IPS-20b (cell line): Measurements from ENCODE around the gene MATN3.
A peak's percentile ranks its signal among the peaks of the same experiment; 100 is the strongest.
"Not testable (repeated sequence)": the region's sequence is repeated elsewhere in the genome, so short reads cannot be mapped to it uniquely, and the experiment has no call there.

ENCODE experiments used
- H3K27ac ChIP-seq: one replicate; pipeline ENCODE4 v1.5.1; 2013; ENCODE audit warnings: low read length
- H3K27me3 ChIP-seq: 2 replicates; pipeline ENCODE4 v1.6.1; 2013; ENCODE audit warnings: mild to moderate bottlenecking, low read length, inconsistent platforms; ENCODE audit not compliant: insufficient read depth
- H3K36me3 ChIP-seq: 2 replicates; pipeline ENCODE4 v1.6.1; 2013; ENCODE audit warnings: low read depth, mild to moderate bottlenecking, inconsistent platforms, low read length, moderate library complexity; ENCODE audit not compliant: insufficient read depth
- H3K4me1 ChIP-seq: 2 replicates; pipeline ENCODE4 v1.6.1; 2013; ENCODE audit warnings: mild to moderate bottlenecking, control low read depth, inconsistent platforms, low read length, moderate library complexity; ENCODE audit not compliant: insufficient read depth
- H3K4me3 ChIP-seq: 2 replicates; pipeline ENCODE4 v1.5.1; 2013; ENCODE audit warnings: mild to moderate bottlenecking, low read length, inconsistent platforms
- H3K9ac ChIP-seq: 2 replicates; pipeline ENCODE4 v1.6.1; 2013; ENCODE audit warnings: low read depth, mild to moderate bottlenecking, inconsistent platforms, low read length, moderate library complexity
- H3K9me3 ChIP-seq: 2 replicates; pipeline ENCODE4 v1.6.1; 2013; ENCODE audit warnings: mild to moderate bottlenecking, low read depth, low read length, inconsistent platforms; ENCODE audit not compliant: insufficient read depth

The MATN3 gene

GRCh38 chr2:20050646-20051531 lies 38.4 kb upstream of the MATN3 start:
- no peaks in the 10 kb centered on the region for H3K36me3 ChIP-seq
- no peaks in the 10 kb centered on the region for H3K9me3 ChIP-seq
- H3K27ac ChIP-seq: peak overlapping the region; percentile 16
- H3K27me3 ChIP-seq: no peaks in the 10 kb centered on the region
- H3K4me1 ChIP-seq: peaks cover 15% of the 10 kb centered on the region
- peak overlapping the region; percentile 95 for H3K4me3 ChIP-seq
- H3K9ac ChIP-seq: peak overlapping the region; percentile 92

DNA sequence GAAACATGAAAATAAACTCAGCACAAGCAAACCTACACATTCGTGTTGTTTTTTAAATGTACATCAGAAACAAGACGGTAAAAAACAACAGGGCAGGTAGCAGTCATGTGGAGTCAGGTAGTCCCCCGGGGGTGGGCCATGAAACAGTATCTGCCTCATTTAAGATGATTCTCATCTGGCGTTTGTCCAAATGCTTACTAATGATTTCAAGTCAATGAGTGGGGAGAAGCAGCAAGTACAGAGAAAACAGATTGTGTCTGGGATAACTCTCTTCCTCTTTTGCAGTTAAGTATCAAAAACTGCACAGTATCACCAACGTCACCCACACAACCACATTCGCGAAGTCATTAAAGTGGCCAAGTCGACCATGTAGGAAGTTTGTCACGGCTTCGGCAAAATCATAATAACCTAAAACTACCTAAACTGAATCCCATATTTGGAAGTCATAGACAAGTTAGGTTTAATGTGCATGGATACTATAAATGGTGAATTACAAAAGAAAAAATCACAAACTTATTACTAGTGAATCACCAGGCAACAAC lies 37.7 kb upstream of the MATN3 start:
- Histone ChIP-seq H3K9me3 (no peaks in the 10 kb centered on the region), H3K9ac (peak overlapping the region; percentile 92), H3K27me3 (no peaks in the 10 kb centered on the region), H3K4me3 (peak overlapping the region; percentile 95), H3K36me3 (no peaks in the 10 kb centered on the region), H3K4me1 (peaks cover 15% of the 10 kb centered on the region), H3K27ac (peak overlapping the region; percentile 16)

DNA sequence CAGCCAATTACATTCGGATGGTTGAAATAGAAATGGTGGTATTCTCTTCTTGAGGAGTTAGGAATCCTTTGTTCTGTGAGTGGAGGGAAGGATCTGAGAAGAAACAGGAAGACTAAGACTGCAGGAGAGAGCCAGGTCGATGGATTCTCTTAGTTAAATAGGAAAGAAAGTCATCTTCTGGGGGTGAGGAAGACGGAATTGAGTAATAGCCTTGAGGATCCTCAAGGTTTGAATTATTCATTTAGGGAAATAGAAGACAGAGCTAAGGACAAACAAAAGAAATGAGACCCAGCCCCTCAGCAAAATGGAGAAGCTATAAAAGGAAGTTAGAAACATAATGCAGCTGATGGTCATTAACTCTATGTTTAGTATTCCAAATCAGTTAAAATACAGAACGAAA lies 37.2 kb upstream of the MATN3 start:
- peaks cover 15% of the 10 kb centered on the region for H3K4me1 ChIP-seq
- no peaks in the 10 kb centered on the region for H3K36me3 ChIP-seq
- peak overlapping the region; percentile 95 for H3K4me3 ChIP-seq
- H3K9me3 ChIP-seq: no peaks in the 10 kb centered on the region
- peak overlapping the region; percentile 92 for H3K9ac ChIP-seq
- H3K27ac ChIP-seq: peak overlapping the region; percentile 21
- no peaks in the 10 kb centered on the region for H3K27me3 ChIP-seq

DNA sequence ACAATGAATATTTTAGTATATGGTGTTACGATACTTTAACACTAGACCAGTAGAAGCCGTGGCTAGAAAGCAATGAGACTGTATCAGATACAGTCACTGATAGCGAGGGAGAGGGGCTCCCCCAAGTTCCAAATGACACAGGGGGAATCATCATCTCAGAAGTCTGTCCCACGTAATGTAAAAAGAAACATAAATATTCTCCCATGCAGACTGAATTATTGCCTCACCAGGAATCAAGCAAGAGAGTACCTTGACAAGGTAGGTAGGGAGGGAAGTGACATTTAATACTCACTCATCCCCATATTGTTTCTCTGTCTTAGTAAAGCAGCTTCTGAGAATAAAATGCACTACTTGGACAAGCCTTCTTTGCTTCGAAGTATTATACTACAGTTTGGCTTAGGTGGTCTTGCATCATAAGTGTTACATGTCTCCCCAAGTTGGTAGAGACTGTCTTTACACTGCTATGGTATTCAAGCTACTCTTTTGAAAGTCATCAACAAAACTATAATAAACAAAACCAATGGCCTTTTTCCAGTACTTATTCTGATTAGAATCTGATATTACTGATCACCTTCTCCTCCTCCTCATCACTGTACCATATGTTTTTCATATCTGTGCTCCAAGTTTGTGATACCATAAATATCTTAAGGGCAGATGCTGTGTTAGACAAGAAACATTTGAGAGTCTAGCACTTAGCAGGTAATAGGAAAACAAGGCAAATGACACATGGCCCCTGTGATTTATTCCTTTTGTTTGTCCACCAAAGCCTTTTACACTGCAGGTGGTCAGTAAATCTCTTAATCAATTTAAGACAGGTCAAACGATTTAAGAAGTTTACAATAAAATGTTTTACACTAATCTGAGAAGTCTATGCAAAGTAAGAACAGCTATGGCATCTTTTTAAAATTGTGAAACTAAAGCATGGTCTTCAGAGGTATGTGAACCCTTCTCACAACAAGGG lies 36.3 kb upstream of the MATN3 start:
- Histone ChIP-seq H3K36me3 (peaks cover 4% of the 10 kb centered on the region; the same call in 1 of the 2 replicates), H3K4me1 (peaks cover 15% of the 10 kb centered on the region), H3K9me3 (no peaks in the 10 kb centered on the region), H3K27ac (peak overlapping the region; percentile 21), H3K9ac (peak overlapping the region; percentile 92; the same call in 1 of the 2 replicates), H3K27me3 (no peaks in the 10 kb centered on the region), H3K4me3 (peak overlapping the region; percentile 95)

GRCh38 chr2:20045712-20046292 lies 33.3 kb upstream of the MATN3 start:
- H3K27me3 ChIP-seq, H3K9me3 ChIP-seq, H3K27ac ChIP-seq, H3K4me3 ChIP-seq, H3K9ac ChIP-seq: not testable (repeated sequence)
- Histone ChIP-seq H3K36me3 (peaks cover 14% of the 10 kb centered on the region), H3K4me1 (peaks cover 11% of the 10 kb centered on the region)

GRCh38 chr2:20044778-20045177 lies 32.3 kb upstream of the MATN3 start:
- H3K36me3 ChIP-seq: peaks cover 25% of the 10 kb centered on the region
- H3K4me3 ChIP-seq: no peak overlapping the region
- H3K4me1 ChIP-seq: peaks cover 11% of the 10 kb centered on the region
- H3K9me3 ChIP-seq: no peaks in the 10 kb centered on the region
- no peaks in the 10 kb centered on the region for H3K27me3 ChIP-seq
- no peak overlapping the region for H3K9ac ChIP-seq
- H3K27ac ChIP-seq: no peak overlapping the region

DNA sequence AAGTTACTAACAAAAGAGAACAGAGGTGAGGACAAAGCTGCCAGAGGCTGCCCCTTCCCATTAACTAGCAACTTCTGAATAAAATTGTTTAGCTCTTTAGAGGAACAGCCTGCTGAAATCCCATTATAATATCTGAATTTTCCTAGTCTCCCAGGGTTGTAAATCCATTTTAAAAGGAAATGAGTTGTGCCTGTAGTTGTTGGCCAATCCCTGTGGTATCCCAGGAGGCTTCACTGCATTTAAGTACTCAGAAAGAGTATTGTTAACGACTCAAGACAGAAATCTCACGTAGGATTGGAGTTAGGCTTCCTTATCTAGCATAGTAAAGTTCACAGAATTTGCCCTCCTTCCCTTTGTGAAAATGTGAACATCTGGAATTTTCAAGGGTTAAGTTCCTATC lies 30.1 kb upstream of the MATN3 start:
- H3K27ac ChIP-seq: no peak overlapping the region
- peaks cover 47% of the 10 kb centered on the region for H3K36me3 ChIP-seq

GRCh38 chr2:20040489-20041172 lies 28.2 kb upstream of the MATN3 start:
- no peak overlapping the region for H3K4me3 ChIP-seq
- no peaks in the 10 kb centered on the region; the same call in 1 of the 2 replicates for H3K4me1 ChIP-seq
- no peaks in the 10 kb centered on the region for H3K9me3 ChIP-seq
- H3K27ac ChIP-seq: no peak overlapping the region
- peaks cover 66% of the 10 kb centered on the region for H3K36me3 ChIP-seq
- no peak overlapping the region for H3K9ac ChIP-seq
- H3K27me3 ChIP-seq: no peaks in the 10 kb centered on the region

More for the DNA sequence above, 30.1 kb upstream of the MATN3 start:
- H3K9ac ChIP-seq: no peak overlapping the region
- H3K27me3 ChIP-seq: no peaks in the 10 kb centered on the region
- no peak overlapping the region for H3K4me3 ChIP-seq
- H3K9me3 ChIP-seq: no peaks in the 10 kb centered on the region
- no peaks in the 10 kb centered on the region; the same call in 1 of the 2 replicates for H3K4me1 ChIP-seq

DNA sequence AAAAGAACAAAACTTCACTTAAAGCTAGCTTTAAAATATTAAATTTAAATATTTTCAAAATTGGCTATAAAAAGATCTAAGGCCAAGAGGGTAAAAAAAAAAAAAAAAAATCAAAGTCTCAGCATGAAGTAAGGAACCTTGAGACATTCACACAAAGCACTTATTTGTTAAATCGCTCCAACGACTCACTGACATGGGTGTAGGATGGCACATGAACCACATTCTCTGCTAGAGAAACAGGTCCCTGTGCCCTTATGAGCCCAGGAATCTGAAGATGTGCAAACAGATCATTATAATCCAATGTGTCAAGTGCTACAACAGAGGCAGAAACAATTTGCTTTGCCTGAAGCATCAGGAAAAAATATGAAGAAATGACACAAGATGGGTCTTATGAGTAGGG lies 25.2 kb upstream of the MATN3 start:
- no peak overlapping the region for H3K9ac ChIP-seq
- H3K9me3 ChIP-seq: no peaks in the 10 kb centered on the region
- H3K27ac ChIP-seq: no peak overlapping the region

GRCh38 chr2:20035955-20036666 lies 23.6 kb upstream of the MATN3 start:
- no peaks in the 10 kb centered on the region for H3K9me3 ChIP-seq
- H3K4me1 ChIP-seq: no peaks in the 10 kb centered on the region
- no peaks in the 10 kb centered on the region for H3K27me3 ChIP-seq
- no peak overlapping the region for H3K27ac ChIP-seq
- H3K9ac ChIP-seq: no peak overlapping the region
- H3K4me3 ChIP-seq: no peak overlapping the region
- H3K36me3 ChIP-seq: peaks cover 99% of the 10 kb centered on the region

More for the DNA sequence above, 25.2 kb upstream of the MATN3 start:
- H3K4me1 ChIP-seq: no peaks in the 10 kb centered on the region
- no peaks in the 10 kb centered on the region for H3K27me3 ChIP-seq
- no peak overlapping the region for H3K4me3 ChIP-seq
- H3K36me3 ChIP-seq: peaks cover 92% of the 10 kb centered on the region
